ENCODE results near the gene RAB3C. TPM values are rescaled to one million over a fixed set of nuclear protein-coding genes. Genes with fewer than 3 reads are reported as not detected.
"Not testable (repeated sequence)": the region's sequence is repeated elsewhere in the genome, so short reads cannot be mapped to it uniquely, and the experiment has no call there.

The RAB3C gene
- total RNA-seq, 3 donors from 2014 or later: 2.9 to 4.8 (median 3.1) TPM

GRCh38 chr5:58599217-58599616 is 16.3 kb downstream of the RAB3C start:
- Histone ChIP-seq H3K4me1 (ENCODE audit: low read depth) (no peaks in the 10 kb centered on the region), H3K4me3 (no peak overlapping the region), H3K36me3 (ENCODE audit: low read depth) (no peaks in the 10 kb centered on the region), H3K9me3 (no peaks in the 10 kb centered on the region)
- no peak for DNase-seq
- TF ChIP-seq, protein P1, sequence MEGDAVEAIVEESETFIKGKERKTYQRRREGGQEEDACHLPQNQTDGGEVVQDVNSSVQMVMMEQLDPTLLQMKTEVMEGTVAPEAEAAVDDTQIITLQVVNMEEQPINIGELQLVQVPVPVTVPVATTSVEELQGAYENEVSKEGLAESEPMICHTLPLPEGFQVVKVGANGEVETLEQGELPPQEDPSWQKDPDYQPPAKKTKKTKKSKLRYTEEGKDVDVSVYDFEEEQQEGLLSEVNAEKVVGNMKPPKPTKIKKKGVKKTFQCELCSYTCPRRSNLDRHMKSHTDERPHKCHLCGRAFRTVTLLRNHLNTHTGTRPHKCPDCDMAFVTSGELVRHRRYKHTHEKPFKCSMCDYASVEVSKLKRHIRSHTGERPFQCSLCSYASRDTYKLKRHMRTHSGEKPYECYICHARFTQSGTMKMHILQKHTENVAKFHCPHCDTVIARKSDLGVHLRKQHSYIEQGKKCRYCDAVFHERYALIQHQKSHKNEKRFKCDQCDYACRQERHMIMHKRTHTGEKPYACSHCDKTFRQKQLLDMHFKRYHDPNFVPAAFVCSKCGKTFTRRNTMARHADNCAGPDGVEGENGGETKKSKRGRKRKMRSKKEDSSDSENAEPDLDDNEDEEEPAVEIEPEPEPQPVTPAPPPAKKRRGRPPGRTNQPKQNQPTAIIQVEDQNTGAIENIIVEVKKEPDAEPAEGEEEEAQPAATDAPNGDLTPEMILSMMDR (IDR thresholded peaks at IDR 0.05): no peak
- intact Hi-C loops (cut with DNase I, micrococcal nuclease): no loop called here
- ATAC-seq: no peak

GRCh38 chr5:58600613-58601012 is 17.7 kb downstream of the RAB3C start:
- DNase-seq; H3K4me3 ChIP-seq; H3K9me3 ChIP-seq; ATAC-seq; H3K36me3 ChIP-seq (ENCODE audit: low read depth); H3K4me1 ChIP-seq (ENCODE audit: low read depth); intact Hi-C loops (cut with DNase I, micrococcal nuclease): not testable (repeated sequence)

GRCh38 chr5:58602889-58603288 is 20.0 kb downstream of the RAB3C start:
- H3K4me3 ChIP-seq; DNase-seq; H3K9me3 ChIP-seq; ATAC-seq; intact Hi-C loops (cut with DNase I, micrococcal nuclease); H3K36me3 ChIP-seq (ENCODE audit: low read depth); H3K4me1 ChIP-seq (ENCODE audit: low read depth): not testable (repeated sequence)

GRCh38 chr5:58606064-58606463 is 23.2 kb downstream of the RAB3C start:
- Histone ChIP-seq H3K36me3 (ENCODE audit: low read depth) (no peaks in the 10 kb centered on the region), H3K9me3 (no peaks in the 10 kb centered on the region), H3K4me3 (no peak overlapping the region), H3K4me1 (ENCODE audit: low read depth) (no peaks in the 10 kb centered on the region)
- TF ChIP-seq, protein P1 (IDR thresholded peaks at IDR 0.05): no peak
- ATAC-seq (no peak), DNase-seq (no peak)
- intact Hi-C loops (cut with DNase I, micrococcal nuclease): no loop called here

GRCh38 chr5:58615972-58616371 is 33.1 kb downstream of the RAB3C start:
- ATAC-seq (no peak), DNase-seq (no peak)
- no peaks in the 10 kb centered on the region for H3K4me1 ChIP-seq (ENCODE audit: low read depth)
- no peaks in the 10 kb centered on the region for H3K9me3 ChIP-seq
- no peaks in the 10 kb centered on the region for H3K36me3 ChIP-seq (ENCODE audit: low read depth)
- no peak overlapping the region for H3K4me3 ChIP-seq
- intact Hi-C loops (cut with DNase I, micrococcal nuclease): no loop called here
- TF ChIP-seq, protein P1 (IDR thresholded peaks at IDR 0.05): no peak

DNA sequence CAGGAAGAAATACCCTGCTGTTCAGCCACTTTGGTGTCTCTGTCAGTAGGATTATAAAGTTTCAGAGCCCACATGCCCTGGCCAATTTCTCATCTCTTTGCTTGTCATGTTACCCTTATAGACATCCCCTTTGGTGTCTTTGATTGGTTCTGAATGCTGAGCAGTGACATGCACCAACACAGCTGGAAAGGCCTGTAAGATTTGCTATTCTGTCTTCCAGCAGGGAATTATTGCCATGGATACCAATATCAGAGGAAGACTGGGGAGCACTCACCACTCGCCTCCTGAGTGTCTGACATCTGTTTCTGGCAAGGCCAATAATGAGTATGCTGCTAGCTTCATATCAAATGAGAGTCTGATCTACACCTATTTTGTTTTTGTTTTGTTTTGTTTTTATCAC is 34.4 kb downstream of the RAB3C start:
- TF ChIP-seq, protein P1 (IDR thresholded peaks at IDR 0.05): no peak

DNA sequence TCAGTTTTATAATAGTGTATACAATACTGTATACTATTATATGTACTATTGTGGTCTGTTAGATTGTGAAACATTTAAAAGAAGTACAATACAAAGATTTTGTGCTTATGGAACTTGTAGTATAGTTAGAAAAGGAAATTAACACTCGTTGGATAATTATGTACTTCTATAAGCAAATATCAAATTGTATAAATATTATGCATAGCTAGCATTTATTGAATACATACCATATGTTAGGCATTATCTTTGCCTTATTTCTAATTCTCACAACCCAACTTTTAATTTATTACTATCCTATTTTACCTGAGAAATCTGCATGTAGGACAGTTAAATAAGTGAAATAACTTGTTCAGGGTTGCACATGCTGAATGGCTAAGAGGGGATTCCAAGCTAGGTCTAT is 37.5 kb downstream of the RAB3C start:
- TF ChIP-seq, protein P1 (IDR thresholded peaks at IDR 0.05): no peak
- ATAC-seq: no peak

More for the DNA sequence above, 34.4 kb downstream of the RAB3C start:
- no peaks in the 10 kb centered on the region for H3K4me1 ChIP-seq (ENCODE audit: low read depth)
- no peaks in the 10 kb centered on the region for H3K9me3 ChIP-seq
- ATAC-seq: no peak
- no peak for DNase-seq
- H3K36me3 ChIP-seq (ENCODE audit: low read depth): no peaks in the 10 kb centered on the region
- intact Hi-C loops (cut with DNase I, micrococcal nuclease): no loop called here
- H3K4me3 ChIP-seq: no peak overlapping the region

More for the DNA sequence above, 37.5 kb downstream of the RAB3C start:
- intact Hi-C loops (cut with DNase I, micrococcal nuclease): no loop called here
- no peaks in the 10 kb centered on the region for H3K9me3 ChIP-seq
- no peak overlapping the region for H3K4me3 ChIP-seq
- H3K36me3 ChIP-seq (ENCODE audit: low read depth): no peaks in the 10 kb centered on the region
- no peaks in the 10 kb centered on the region for H3K4me1 ChIP-seq (ENCODE audit: low read depth)
- no peak for DNase-seq

All from mucosa of descending colon (tissue), 3 donors.